NOMO-1 treated with DMSO at 0.1 percent for 48 hours (cell line): Measurements from ENCODE around the gene LMBRD1.
"Not testable (repeated sequence)": the region's sequence is repeated elsewhere in the genome, so short reads cannot be mapped to it uniquely, and the experiment has no call there.

ENCODE experiments used
- DNase-seq: peaks from one replicate; lab custom pipeline; 2025; ENCODE audit not compliant: unreplicated experiment; lab: John Stamatoyannopoulos, UW

Gene LMBRD1

DNA sequence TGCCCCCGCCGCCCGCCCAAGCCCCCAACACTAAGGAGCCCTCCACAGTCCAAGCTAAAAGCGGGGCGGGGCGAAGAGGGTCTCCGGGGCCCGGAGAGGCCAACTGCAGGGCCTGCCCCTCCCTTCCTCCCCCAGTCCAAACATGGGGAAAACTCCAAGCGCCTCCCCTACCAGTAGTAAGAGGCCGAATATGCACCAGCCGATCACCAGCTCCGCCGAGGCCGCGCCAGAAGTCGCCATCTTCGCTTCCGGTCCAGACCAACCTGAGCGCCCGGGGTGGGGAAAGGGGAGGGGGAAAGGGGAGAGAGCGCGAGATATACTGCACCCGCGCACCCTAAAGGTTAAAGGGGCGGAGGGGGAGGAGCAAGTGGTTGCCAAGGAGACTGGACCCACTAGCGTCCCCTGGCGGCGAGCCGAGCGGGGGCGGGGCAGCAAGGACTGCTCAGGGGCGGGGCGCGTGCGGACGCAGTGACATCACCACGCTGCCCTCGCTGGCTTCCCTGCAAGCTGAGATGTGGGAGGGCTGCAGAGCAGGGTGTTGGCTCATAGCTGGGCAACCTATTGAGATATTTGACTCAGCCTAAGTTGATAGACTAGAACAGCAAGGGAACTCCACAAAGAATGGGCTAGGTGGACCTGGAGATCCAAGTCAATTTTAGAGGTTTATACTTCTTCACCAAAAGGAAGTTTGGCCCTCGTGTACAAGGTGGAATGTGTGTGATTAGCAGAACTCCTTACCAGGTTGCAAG, at the start of gene LMBRD1:
Gene LMBRD1 (minus strand): TSS at position 369 of the 749 bp plus-strand sequence. CDS start 129 bp downstream, at position 240.
- DNase-seq = peak; percentile 95

DNA sequence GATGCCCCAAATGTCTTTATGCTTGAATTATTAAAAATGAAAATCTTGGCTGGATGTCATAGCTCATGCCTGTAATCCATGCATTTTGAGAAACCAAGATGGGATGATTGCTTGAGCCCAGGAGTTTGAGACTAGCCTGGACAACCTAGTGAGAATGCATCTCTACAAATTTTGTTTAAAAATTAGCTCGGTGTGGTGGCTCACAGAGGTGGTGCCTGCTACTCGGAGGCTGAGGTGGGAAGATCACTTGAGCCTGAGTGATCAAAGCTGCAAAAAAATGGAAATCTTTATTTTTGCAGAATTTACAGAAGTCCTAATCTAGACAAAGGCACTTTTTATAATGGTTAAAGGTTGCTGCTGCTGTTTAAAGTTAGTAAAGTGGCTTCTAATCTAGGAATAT, 49.5 kb upstream of the LMBRD1 start:
- DNase-seq = no peak

DNA sequence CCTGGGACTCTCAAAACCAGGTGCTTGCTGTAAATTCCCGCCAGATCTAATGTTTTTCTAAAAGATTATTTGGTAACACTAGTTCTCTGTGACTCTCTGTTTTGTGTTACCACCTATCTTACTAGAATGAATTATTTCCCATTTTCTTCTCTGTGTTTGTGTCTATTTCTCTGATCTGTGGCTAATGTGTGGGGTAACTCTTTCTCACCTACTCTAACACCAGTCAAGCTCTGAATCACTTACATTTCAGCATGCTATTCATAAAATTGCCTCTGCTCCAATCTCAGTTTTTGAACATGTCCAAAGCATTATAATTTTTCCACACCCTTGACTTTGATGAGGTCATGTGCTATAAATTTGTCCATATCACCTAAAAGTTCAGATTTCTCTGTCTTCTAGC, 46.4 kb upstream of the LMBRD1 start:
- DNase-seq = no peak

DNA sequence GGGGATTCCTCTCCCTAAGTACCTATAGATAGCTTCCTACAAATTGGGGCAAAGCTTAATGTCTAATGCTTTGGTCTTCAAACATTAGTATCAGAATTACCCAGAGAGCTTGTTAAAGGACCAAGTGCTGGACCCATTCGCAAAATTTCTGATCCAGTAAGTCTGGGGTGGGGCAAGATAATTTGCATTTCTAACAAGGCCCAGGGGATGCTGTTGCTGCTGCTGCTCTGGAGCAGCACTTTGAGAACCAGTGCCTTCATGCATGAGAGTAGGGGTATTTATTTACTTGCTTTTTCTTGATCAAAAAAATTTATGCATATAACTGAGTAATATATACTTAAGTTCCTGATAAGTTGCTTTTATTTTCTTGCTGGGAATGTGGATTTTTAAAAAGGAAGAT, 45.1 kb upstream of the LMBRD1 start:
- DNase-seq = no peak

DNA sequence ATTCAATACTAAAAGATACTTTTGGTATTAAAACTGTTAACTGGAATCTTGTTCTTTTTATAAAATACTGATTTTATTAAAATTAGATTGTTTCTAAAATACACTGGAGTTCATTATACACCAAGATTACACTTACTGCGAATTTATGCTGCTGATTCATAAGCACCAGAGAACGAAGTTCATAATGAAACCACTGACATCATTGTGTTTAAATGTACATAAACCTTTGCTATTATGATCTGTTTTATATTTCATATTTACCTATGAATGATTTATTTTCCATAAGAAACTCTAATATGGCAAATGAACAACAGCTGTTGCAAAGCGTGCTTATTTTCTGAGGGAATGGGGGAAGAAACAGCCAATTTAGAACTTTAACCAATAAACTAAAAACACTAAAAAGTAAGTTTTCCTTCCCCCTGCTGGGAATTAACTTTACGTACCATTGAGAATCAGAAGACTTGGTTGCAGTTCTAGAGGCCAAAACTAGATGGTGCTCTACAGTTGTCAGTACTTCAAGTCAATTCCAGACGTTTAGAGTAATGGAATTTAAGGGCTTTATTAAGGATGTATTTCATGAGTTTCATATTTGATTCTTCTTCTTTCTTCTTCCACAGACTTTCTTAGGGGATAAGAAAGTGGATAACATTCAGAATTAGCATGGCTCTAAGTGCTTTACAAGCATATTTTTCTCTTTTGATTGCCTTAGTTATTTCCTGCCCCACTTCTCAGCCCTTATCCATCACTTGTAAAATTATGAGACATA, 38.8 kb upstream of the LMBRD1 start:
- DNase-seq = peak; percentile 74

DNA sequence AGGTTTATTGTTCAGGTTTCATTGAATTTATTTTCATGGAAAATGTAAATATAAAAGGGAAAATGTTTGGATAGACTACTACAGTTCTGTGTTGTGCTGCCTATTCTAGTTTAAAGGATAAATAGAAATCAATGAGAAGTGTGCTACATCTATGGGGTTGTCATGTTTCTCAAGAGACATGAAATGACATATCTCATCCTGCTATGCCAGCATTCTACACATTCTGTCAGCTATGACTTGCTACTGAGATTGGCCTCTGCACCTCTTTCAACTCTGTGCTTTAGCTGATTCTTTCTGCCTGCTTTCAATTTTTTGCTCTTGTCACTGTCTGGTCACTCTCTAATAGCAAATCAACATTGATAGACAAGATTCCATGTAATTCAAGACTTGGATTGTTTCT, 35.7 kb upstream of the LMBRD1 start:
- no peak for DNase-seq

DNA sequence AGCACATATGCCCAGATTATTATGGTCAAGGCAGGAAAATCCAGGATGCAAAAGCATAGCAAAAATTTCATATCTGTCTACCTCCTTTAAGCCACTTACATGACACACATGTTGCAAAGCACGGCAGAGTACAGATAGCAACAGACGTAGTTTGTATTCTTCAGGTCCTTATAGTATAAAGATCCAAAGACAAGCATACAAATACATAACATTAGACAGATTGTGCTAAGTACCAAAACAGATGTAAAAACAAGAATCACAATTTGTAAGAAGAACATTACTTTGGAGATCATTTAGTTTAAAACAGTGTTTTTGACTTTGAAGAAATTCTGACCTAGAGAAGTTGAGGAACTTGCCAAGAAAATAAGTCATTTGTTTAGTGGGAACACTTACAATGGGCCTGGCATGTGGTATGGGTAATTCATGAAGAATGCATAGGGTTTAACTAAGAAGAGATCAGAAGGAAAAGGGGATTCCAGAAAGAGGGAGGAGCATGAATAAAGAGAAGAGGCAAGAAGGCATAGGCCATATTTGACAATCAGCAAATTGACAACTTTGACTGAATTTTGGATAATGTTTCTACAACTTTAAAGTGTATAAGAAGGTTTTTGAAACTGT, 30.6 kb upstream of the LMBRD1 start:
- DNase-seq = no peak

DNA sequence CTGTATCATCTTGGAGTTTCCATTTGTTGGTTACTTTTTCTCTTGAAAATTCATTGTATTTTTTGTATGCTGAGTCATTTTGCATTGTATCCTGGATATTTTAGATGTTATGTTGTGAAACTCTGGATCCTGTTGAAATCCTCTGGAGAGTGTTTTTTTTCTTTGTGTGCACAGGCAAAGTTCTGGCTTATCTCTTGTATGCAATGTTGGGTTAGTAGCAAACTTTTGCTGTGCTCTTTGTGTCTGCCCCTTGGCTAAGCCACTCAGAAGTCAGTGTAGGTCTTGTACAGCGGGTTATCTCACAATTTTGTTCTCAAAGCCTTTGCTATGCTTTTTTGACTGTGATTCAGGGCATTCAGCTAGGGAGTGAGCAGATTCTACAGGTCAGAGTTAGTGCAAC, 29.1 kb upstream of the LMBRD1 start:
- DNase-seq = no peak

DNA sequence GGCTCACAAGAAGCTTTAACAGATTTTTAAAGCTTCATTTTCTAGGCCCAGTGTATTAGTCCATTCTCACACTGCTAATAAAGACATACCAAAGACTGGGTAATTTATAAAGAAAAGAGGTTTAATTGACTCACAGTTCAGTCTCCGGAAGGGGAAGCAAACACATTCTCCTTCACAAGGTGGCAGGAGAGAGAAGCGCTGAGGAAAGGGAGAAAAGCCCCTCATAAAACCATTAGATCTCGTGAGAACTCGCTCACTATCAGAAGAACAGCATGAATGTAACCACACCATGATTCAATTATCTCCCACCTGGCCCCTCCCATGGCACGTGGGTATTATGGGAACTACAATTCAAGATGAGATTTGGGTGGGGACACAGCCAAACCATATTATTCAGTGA, 27.5 kb upstream of the LMBRD1 start:
- DNase-seq = not testable (repeated sequence)

DNA sequence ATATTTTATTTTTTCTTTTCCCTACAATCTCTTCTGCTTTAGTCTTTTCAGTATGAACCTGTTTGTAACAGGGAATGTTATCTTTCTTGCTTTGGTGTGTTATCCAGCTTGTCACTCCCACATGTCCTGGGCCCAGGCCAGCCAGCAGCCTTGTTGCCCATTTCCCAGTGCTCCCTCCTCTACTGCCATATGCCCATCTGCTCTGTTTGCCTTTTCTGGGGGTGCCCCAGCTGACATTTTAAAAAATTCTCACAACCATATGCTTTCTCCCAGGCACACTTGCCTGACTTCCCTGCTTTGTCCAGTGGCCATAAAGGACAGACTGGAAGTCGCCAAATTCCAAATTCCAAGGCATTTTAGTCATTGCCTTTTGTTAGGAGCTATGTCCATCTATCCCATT, 23.6 kb upstream of the LMBRD1 start:
- no peak for DNase-seq

DNA sequence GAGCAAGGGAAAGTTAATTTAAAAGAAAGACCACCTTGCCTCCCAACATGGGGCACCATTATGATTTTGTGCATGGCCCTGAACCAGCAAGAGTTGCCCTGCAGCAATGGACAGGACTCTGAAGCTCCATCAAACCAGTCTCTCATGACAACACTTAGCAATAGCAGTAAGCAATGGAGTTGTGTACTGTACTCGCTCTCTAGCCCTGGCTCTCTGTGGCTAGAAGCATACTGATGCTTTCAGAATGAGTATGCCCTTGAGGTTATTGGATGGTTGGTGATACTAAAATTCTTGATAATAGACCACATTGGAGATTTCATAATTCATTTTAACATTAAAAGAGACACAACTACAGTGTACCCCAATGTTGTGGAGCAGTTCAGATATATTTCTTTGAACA, 23.2 kb upstream of the LMBRD1 start:
- no peak for DNase-seq

DNA sequence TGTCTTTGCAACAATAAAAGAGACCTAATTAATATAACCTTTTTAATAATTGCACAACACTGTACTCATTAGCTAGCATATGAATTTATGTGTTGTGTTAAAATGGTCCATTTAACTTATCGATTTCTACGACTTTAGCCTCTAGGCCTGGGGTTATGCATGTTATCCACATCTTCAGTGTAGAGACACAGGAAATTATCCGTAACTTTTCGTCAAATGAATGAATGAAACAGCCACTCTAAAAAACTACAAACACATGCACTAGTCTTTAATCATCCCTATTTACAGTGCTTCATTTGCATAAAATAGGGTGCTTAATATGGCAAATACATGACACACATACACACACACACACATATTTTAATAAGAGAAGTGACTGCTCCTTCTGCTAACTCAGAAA, 22.3 kb upstream of the LMBRD1 start:
- no peak for DNase-seq

DNA sequence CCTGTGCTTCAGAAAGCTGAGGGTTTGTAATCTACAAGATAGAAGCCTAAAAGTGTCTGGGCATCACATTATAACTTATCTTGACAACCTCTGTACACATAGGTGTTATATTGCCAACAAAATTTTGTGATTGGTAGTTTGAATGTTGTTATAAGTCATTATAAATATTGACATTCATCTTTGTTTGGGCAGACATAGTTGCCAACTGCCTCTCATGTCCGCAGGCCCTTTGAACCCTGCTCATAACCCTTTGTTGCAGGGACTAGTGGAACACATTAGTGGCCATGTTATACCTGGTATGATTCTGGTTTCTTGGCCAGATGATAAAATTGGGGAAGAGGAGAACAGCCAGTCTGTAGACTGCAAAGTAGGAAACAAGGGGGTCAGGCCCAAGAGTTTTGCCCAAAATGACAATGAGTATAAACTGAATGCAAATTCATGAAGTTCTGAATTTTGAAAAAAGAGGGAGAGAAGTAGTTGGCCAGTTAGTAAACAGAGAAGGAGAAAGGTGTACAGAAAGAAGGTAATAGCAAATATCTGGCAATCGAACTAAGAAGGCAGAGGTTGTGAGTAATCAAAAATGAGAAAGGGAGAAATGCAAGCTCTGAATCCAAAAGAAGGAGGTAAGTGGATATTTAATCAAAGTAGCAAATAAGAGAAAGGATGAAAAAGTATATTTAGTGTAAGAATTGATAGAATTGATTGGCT, 21.6 kb upstream of the LMBRD1 start:
- DNase-seq = no peak

DNA sequence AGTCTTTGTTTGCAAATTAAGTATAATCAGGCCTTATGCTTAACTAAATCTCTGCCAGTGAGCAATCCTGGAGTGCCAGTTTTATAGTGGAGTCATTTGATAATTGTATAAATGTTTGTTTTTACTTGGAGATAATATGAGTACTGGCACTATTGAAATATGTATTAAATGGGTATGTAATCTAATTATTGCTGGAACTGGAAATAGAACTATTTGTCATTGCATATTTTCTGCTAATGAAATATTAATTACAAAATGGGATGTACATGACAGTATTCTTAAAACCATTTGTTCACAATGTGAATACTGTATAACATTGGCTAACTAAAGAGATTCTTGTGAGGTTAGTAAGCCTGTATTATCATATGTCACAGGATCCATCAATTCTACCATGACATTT, 20.5 kb upstream of the LMBRD1 start:
- DNase-seq = no peak

DNA sequence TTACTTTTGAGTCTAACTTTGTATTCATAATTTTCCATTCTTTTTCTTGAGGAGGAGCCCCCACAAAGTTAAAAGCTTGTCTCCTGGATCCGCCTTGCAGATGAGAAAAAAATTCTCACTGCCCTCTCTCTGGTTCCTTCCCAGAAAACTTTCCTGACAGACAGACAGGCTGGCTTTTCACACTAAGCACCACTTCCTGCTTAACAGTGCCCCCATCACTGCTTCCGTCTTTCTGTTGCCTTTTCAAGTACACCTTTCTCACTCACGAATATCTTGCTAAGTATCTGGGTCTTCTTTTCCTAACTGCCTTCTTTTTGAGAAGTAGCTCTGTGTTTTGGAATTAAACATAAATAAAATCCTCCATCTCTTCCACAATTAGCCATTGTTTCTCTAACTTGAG, 19.8 kb upstream of the LMBRD1 start:
- DNase-seq = no peak

DNA sequence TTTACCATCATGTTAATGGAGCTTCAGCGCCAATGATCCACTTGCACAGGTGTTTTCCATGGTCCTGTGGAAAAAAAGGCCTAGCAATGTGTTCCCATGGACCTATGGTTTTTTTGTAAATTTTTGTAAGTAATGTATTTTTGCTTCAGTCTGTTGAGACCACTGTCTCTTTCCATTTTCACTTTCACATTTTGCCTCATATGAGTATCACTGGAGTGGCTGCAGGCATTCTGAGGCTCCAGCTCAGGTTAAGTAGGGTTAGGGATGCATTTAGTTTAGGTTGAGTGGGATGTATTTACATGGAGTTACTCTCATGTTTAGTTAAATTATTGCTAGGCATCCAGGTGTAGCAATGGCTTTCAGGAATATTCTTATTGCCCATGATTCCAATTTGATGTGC, 19.2 kb upstream of the LMBRD1 start:
- DNase-seq = no peak

DNA sequence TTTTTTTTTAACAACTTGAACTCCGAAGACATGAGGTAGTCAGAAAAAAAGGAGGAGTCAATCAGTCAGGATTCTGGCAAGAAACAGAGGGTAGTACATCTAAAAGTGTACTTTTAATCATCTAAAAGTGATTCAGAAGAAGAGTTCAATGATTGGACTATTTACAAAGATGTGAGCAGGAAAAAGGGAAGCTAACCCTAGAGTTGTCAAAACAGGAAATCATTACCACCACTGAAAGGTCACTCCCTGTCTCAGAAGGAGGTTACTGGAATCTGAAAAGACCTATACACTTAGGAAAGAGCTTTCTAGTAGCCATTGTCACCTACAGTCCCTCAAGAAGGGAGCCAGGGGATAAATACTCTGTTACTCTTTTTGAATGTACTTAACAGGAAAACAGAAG, 16.7 kb upstream of the LMBRD1 start:
- DNase-seq = peak; percentile 77

DNA sequence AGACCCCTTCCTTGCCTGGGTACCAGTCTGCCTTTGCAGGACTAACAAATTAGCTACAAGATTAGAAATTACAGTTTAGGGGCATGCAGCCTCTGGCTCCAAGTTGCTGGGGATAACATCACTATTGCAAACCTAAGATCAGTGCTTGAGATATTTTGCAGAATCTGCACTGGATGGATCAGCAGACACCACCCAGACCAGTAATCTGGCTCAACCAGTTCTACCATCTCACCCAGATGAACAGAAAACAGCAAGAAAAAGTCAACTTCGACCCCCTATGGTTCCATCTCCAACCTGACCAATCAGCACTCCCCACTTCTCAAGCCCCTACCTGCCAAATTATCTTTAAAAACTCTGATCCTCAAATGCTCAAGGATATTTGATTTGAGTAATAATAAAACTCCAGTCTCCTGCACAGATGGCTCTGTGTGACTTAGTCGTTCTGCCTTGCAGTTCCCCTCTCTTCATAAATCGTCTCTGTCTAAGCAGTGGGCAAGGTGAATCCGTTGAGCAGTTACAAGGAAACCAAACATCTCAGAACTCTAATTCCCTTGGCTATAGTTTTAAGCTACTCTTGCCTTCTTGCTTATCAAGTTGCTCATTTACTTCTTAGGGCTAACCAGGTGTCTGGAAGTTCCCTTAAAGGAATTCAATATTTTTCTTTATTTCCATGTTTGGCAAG, 16.1 kb upstream of the LMBRD1 start:
- peak; percentile 9 for DNase-seq

DNA sequence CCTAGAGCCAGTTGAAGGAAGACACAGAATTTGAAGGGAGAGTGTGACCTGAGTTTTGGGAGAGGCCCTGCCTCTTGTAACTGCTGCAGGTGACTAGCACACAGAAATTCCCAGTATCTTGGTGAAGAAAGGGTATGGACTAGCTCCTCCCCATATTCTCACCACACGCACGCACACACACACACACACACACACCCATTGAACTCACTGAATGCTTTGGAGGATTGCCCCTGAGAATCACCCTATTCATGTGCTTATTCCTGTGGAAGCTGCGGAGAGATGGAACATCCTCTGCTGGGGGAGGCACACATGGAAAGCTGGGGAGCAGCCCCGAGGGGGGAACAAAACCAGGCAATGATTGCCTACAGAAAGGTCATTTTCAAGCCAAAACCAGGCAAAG, 6.2 kb upstream of the LMBRD1 start:
- DNase-seq = no peak

DNA sequence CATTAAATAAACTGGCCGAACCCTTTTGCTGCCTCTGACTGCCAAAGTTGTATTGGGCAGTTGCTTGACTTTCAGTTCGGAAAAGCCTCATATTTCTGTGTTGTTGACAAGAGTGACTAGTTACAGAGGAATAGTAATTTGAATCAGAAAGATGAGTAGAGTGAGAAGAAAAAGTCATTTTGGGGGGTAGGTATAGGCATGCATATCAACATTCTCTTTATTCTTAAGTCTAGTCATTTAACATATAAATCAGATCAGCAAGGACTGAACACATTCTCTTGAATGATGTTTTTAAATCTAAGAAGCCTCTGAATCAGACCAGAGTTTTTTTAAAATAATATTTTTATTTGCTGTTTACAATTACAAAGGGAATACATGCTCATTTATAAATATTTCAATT, 4.9 kb upstream of the LMBRD1 start:
- DNase-seq = no peak

DNA sequence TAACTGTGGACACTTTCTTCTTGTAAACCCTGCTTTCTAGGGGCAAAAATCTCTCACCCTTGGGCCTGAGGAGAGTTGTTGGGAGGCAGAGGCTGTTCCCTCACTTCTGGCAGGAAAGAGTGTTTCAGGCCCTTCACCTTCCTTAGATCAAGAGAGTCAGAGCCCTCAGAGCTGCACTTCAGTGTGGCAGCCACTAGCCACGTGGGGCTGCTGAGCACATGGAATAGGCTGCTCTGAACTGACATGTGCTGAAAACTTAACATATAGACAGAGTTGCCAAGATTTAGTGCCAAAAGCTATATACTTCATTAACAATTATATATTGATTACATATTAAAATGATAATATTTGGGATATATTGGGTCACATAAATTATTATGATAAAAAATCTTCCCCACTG, 4.4 kb upstream of the LMBRD1 start:
- DNase-seq = no peak
